KMS-11 (cell line): ENCODE measurements around the gene SAFB2.

Source experiments
- H2AFZ ChIP-seq: fragments of 200-600 bp; sonication (generic); 2 replicates; pipeline ENCODE4 v1.6.1; 2016; ENCODE audit warnings: antibody characterized with exemption, mixed run types, low read depth
- H3K27ac ChIP-seq: fragments of 200-600 bp; sonication (generic); 2 replicates; pipeline ENCODE4 v1.6.1; 2016; ENCODE audit warnings: mild to moderate bottlenecking, mixed run types
- H3K27me3 ChIP-seq: fragments of 200-600 bp; sonication (generic); 2 replicates; pipeline ENCODE4 v1.6.1; 2017; ENCODE audit warnings: mild to moderate bottlenecking, low read depth, mixed run types, moderate library complexity; ENCODE audit not compliant: insufficient read depth
- H3K36me3 ChIP-seq: fragments of 200-600 bp; sonication (generic); 2 replicates; pipeline ENCODE4 v1.6.1; 2017; ENCODE audit warnings: mild to moderate bottlenecking, mixed run types; ENCODE audit not compliant: insufficient read depth
- H3K4me1 ChIP-seq: fragments of 200-600 bp; sonication (generic); 2 replicates; pipeline ENCODE4 v1.6.1; 2016; ENCODE audit warnings: mild to moderate bottlenecking, low read depth, mixed run types; ENCODE audit not compliant: poor library complexity, severe bottlenecking
- H3K4me2 ChIP-seq: fragments of 200-600 bp; sonication (generic); 2 replicates; pipeline ENCODE4 v1.7.0; 2016; ENCODE audit warnings: mild to moderate bottlenecking, mixed run types
- H3K4me3 ChIP-seq: fragments of 200-600 bp; sonication (generic); IDR thresholded peaks from 2 replicates; pipeline ENCODE4 v1.6.1; 2017; ENCODE audit warnings: low read depth, low read length, mixed read lengths; ENCODE audit not compliant: insufficient read depth
- H3K79me2 ChIP-seq: fragments of 200-600 bp; sonication (generic); 2 replicates; pipeline ENCODE4 v1.6.1; 2016; ENCODE audit warnings: low read depth, mixed run types; ENCODE audit not compliant: insufficient read depth
- H3K9ac ChIP-seq: fragments of 200-600 bp; sonication (generic); 2 replicates; pipeline ENCODE4 v1.6.1; 2016; ENCODE audit warnings: mild to moderate bottlenecking, mixed run types
- H4K20me1 ChIP-seq: fragments of 200-600 bp; sonication (generic); 2 replicates; pipeline ENCODE4 v1.6.1; 2016; ENCODE audit warnings: mild to moderate bottlenecking, mixed run types; ENCODE audit not compliant: insufficient read depth
- CTCF ChIP-seq: fragments of 200-600 bp; sonication (generic); conservative IDR thresholded peaks from 2 replicates; pipeline ENCODE4 v1.6.1; 2017; ENCODE audit warnings: low read depth, mild to moderate bottlenecking, antibody characterized with exemption, low read length, moderate library complexity, mixed read lengths

SAFB2 gene

GRCh38 chr19:5593343-5594255 is 29.0 kb downstream of the SAFB2 start:
- H3K79me2 ChIP-seq = no peaks in the 10 kb centered on the region
- H3K27ac ChIP-seq = no peak overlapping the region
- H3K27me3 ChIP-seq = no peaks in the 10 kb centered on the region
- no peak overlapping the region for H3K4me3 ChIP-seq
- no peak for TF ChIP-seq CTCF
- peaks cover 17% of the 10 kb centered on the region; the same call in 1 of the 2 replicates for H3K36me3 ChIP-seq
- H3K4me1 ChIP-seq = no peaks in the 10 kb centered on the region
- H3K4me2 ChIP-seq = no peak overlapping the region
- no peak overlapping the region for H2AFZ ChIP-seq
- no peak overlapping the region for H3K9ac ChIP-seq
- H4K20me1 ChIP-seq = no peaks in the 10 kb centered on the region

- Histone ChIP-seq H3K9ac (no peak overlapping the region), H3K36me3 (peaks cover 14% of the 10 kb centered on the region; the same call in 1 of the 2 replicates), H4K20me1 (no peaks in the 10 kb centered on the region), H3K27ac (no peak overlapping the region), H3K4me3 (no peak overlapping the region), H3K27me3 (no peaks in the 10 kb centered on the region), H3K4me1 (no peaks in the 10 kb centered on the region), H3K79me2 (no peaks in the 10 kb centered on the region), H2AFZ (no peak overlapping the region), H3K4me2 (no peak overlapping the region)
- TF ChIP-seq CTCF = no peak
Measured at GRCh38 chr19:5592531-5593342, 29.8 kb downstream of the SAFB2 start.

GRCh38 chr19:5591476-5591875 is 31.1 kb downstream of the SAFB2 start:
- Histone ChIP-seq H3K27ac (no peak overlapping the region), H3K4me1 (no peaks in the 10 kb centered on the region), H3K9ac (no peak overlapping the region), H4K20me1 (no peaks in the 10 kb centered on the region), H3K27me3 (no peaks in the 10 kb centered on the region), H3K36me3 (peaks cover 13% of the 10 kb centered on the region; the same call in 1 of the 2 replicates), H3K4me2 (no peak overlapping the region), H3K79me2 (no peaks in the 10 kb centered on the region), H2AFZ (no peak overlapping the region), H3K4me3 (no peak overlapping the region)
- no peak for TF ChIP-seq CTCF

GRCh38 chr19:5590865-5591154 is 31.8 kb downstream of the SAFB2 start:
- H3K36me3 ChIP-seq = peaks cover 9% of the 10 kb centered on the region; the same call in 1 of the 2 replicates
- H3K4me1 ChIP-seq = no peaks in the 10 kb centered on the region
- H3K27me3 ChIP-seq = no peaks in the 10 kb centered on the region
- no peak overlapping the region for H2AFZ ChIP-seq
- H4K20me1 ChIP-seq = no peaks in the 10 kb centered on the region
- no peak for TF ChIP-seq CTCF
- no peak overlapping the region for H3K27ac ChIP-seq
- H3K9ac ChIP-seq = no peak overlapping the region
- no peak overlapping the region for H3K4me2 ChIP-seq
- no peak overlapping the region for H3K4me3 ChIP-seq
- H3K79me2 ChIP-seq = no peaks in the 10 kb centered on the region
